HG02852 (cell line): ENCODE data around the gene UNC45B.
"Not testable (repeated sequence)": the region's sequence is repeated elsewhere in the genome, so short reads cannot be mapped to it uniquely, and the experiment has no call there.

Experiments
- ATAC-seq: cut with Tn5 transposase; IDR thresholded peaks from one replicate; pipeline ENCODE4 v1.9.1; 2021; ENCODE audit warnings: mild to moderate bottlenecking, moderate library complexity; ENCODE audit not compliant: unreplicated experiment

UNC45B gene

GRCh38 chr17:35169835-35170363 lies 22.3 kb downstream of the UNC45B start:
- no peak for ATAC-seq

- ATAC-seq: no peak
These were observed 23.6 kb downstream of the UNC45B start for GRCh38 chr17:35170968-35171771.

- ATAC-seq: no peak
These were observed 24.2 kb downstream of the UNC45B start for GRCh38 chr17:35171834-35172233.

DNA sequence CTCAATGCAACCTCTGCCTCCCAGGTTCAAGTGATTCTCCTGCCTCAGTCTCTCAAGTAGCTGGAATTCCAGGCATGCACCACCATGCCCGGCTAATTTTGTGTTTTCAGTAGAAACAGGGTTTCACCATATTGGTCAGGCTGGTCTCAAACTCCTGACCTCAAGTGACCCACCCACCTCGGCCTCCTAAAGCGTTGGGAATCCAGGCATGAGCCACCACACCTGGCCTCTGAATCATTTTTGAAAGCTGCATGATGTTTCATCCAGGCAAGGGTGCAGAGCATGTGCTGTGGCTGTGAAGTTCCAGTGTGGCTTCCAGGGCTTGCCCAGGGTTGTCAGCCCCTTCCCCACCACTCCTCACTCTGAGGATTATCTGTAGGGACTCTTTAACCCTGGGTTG lies 24.7 kb downstream of the UNC45B start:
- not testable (repeated sequence) for ATAC-seq

GRCh38 chr17:35174835-35175334 lies 27.3 kb downstream of the UNC45B start:
- ATAC-seq: no peak

DNA sequence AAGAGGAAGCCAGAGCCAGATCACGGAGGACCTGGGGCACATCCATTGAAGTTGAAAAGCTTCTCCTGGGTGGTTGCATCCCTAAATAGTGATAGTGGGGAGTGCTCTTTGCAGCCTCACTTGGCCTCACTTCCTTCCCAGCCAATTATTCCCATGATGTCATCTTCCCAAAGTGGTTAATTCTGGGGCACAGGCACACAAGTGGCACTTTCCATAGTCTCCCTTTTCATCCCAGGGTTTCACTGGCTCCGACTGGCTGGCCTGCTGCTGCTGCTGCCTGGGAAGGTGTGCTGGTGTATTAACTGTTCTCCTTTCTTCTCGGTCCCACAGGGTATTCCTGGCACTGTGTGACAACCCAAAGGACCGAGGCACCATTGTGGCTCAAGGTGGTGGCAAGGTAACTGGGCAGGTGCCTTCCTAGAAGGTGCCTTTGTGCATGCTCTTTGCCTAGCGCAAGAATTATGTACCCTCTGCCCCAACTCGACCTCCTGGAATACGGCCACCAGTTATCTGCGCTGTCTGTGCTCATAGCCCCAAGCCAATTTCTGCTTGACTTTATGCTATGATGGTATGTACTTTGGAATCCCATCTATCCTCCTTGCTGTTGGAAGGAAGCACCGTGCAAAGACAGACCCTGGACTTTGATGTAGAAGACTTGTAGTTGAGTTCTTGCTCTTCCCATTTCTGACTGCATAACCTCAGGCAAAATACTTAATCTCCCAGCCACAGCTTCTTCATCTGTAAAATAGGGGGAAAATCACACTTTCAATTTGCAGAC lies 28.2 kb downstream of the UNC45B start:
- ATAC-seq: no peak

DNA sequence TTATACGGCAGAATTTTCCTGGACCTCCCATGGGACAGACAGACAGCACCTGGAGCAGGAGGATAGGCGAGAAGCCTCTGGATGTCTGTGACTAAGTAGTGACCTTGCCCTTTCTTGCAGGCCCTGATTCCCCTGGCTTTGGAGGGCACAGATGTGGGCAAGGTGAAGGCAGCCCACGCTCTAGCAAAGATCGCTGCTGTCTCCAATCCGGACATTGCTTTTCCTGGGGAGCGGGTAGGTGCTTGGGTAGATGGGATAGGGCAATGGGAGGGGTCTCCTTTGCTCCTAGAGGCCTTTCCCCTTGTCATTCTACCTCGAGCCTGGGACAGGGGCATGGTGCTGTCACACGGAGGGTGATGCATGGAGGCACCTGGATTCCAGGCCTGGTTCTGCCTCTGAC lies 29.3 kb downstream of the UNC45B start:
- no peak for ATAC-seq

DNA sequence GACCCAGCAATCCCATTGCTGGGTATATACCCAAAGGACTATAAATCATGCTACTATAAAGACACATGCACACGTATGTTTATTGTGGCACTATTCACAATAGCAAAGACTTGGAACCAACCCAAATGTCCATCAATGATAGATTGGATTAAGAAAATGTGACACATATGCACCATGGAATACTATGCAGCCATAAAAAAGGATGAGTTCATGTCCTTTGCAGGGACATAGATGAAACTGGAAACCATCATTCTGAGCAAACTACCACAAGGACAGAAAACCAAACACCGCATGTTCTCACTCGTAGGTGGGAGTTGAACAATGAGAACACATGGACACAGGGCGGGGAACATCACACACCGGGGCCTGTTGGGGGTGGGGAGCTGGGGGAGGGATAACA lies 31.8 kb downstream of the UNC45B start:
- not testable (repeated sequence) for ATAC-seq

- ATAC-seq: no peak
These were observed 35.7 kb downstream of the UNC45B start for GRCh38 chr17:35183332-35183731.

GRCh38 chr17:35184274-35184673 lies 36.7 kb downstream of the UNC45B start:
- no peak for ATAC-seq

DNA sequence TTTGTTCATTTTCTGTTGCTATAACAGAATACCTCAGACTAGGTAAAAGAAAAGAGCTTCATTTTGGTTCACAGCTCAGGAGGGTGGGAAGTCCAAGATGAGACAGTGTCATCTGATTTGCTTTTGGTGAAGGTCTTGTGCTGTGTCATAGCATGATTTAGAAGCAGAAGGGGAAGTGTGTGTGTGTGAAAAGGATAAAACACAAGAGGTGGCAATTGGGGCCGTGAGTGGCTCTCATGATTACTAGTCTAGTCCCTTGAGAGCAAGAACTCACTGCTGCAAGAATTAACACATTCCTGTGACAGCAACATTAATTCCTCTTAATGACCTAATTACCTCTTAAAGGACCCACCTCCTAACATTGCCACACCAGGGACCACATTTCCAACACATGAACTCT lies 38.2 kb downstream of the UNC45B start:
- ATAC-seq: no peak

DNA sequence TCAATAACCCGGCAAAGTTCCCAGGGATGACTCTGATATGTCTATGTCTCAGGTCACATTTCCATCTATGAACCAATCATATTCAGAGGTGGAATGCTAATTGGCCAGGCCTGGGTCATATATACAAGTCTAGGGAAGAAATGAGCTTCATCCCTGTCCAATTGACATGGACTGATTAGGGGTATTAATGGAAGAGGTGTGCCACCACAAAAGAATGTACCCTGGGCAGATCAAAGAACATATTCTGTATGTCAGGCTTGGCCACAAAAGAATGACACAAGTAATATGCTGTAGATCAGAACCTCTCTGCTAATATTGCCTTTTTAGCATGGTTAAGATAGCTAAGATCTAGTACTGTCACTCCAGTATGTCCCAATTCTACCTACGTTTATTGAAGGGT lies 39.9 kb downstream of the UNC45B start:
- no peak for ATAC-seq

GRCh38 chr17:35188111-35188510 lies 40.5 kb downstream of the UNC45B start:
- no peak for ATAC-seq

GRCh38 chr17:35189291-35189690 lies 41.7 kb downstream of the UNC45B start:
- no peak for ATAC-seq

GRCh38 chr17:35191001-35191695 lies 43.5 kb downstream of the UNC45B start:
- ATAC-seq: no peak

DNA sequence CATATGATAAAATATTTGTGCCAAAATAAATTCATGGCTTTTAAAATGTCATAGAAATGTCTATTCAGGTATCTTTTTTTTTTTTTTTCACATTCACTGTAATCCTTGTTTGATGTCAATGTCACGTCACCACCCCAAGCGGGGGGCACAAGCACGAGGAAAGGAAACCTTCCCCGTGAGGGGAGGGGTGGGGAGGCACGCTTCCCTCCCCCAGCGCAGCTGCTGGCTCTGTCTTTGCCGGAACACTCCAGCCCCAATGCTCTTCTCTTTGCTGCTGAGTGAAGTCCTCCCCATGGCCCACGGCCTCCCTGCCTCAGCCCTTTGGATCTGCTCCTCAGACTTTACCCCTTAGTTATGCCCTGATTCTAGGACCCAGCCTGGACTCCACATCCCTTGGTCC lies 45.1 kb downstream of the UNC45B start:
- no peak for ATAC-seq

GRCh38 chr17:35194001-35194400 lies 46.4 kb downstream of the UNC45B start, which contains the start of gene SLC35G3:
Gene SLC35G3, minus strand, starts transcription at chr17:35194393. Its CDS starts 86 bp downstream, at chr17:35194307.
- ATAC-seq: not testable (repeated sequence)

DNA sequence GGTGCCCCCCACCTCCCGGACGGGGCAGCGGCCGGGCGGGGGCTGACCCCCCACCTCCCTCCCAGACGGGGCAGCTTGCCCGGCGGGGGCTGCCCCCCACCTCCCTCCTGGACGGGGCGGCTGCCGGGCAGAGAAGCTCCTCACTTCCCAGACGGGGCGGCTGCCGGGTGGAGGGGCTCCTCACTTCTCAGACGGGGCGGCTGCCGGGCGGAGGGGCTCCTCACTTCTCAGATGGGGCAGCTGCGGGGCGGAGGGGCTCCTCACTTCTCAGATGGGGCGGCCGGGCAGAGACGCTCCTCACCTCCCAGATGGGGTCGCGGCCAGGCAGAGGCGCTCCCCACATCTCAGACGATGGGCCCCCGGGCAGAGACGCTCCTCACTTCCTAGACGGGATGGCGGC lies 47.4 kb downstream of the UNC45B start:
- not testable (repeated sequence) for ATAC-seq

GRCh38 chr17:35202582-35202981 lies 55.0 kb downstream of the UNC45B start:
- not testable (repeated sequence) for ATAC-seq

- no peak for ATAC-seq
These were observed 63.1 kb downstream of the UNC45B start for GRCh38 chr17:35210741-35211140.

DNA sequence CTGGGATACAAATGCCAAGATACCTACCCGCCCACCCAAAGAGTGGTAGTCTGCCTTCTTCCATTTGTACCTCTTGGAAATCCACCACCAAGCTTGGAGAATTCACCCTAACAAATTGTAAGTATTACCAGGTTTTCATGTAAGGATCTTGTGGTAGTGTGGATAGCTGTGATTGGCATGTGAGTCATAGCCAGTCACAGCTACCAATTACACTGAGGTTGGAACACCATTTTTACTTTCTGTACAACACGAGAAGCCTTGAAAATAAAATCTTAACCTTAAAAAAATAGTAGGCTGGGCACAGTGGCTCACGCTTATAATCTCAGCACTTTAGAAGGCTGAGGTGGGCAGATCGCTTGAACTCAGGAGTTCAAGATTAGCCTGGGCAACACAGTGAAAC lies 65.1 kb downstream of the UNC45B start:
- ATAC-seq: no peak
